Trophoblast cell (in vitro differentiated cells and primary cell): ENCODE measurements around the gene UVSSA.
"Not testable (repeated sequence)": the region's sequence is repeated elsewhere in the genome, so short reads cannot be mapped to it uniquely, and the experiment has no call there.

ENCODE experiments used
- DNase-seq, 2 donors: peaks; one replicate each; pipeline ENCODE4 v3.0.0-alpha.2; 2016
- H2AFZ ChIP-seq: 2 replicates; pipeline ENCODE4 v1.6.1; 2013; ENCODE audit warnings: low read length, moderate library complexity, mild to moderate bottlenecking; ENCODE audit not compliant: insufficient read depth, poor library complexity
- H2AK5ac ChIP-seq: 2 replicates; pipeline ENCODE4 v1.6.1; 2013; ENCODE audit warnings: mild to moderate bottlenecking, low read length
- H2BK120ac ChIP-seq: 2 replicates; pipeline ENCODE4 v1.6.1; 2013; ENCODE audit warnings: low read length, mild to moderate bottlenecking, moderate library complexity; ENCODE audit not compliant: insufficient read depth, poor library complexity
- H2BK12ac ChIP-seq: 2 replicates; pipeline ENCODE4 v1.6.1; 2013; ENCODE audit warnings: mild to moderate bottlenecking, low read length, moderate library complexity
- H2BK5ac ChIP-seq: 2 replicates; pipeline ENCODE4 v1.6.1; 2013; ENCODE audit warnings: low read length, low read depth, moderate library complexity, mild to moderate bottlenecking; ENCODE audit not compliant: poor library complexity
- H3K14ac ChIP-seq: 2 replicates; pipeline ENCODE4 v1.6.1; 2013; ENCODE audit warnings: mild to moderate bottlenecking, low read length
- H3K18ac ChIP-seq: 2 replicates; pipeline ENCODE4 v1.6.1; 2013; ENCODE audit warnings: mild to moderate bottlenecking, low read length
- H3K23ac ChIP-seq: 2 replicates; pipeline ENCODE4 v1.6.1; 2013; ENCODE audit warnings: low read length
- H3K27ac ChIP-seq: 2 replicates; pipeline ENCODE4 v1.5.1; 2013; ENCODE audit warnings: low read depth, mild to moderate bottlenecking, inconsistent platforms, low read length, moderate library complexity
- H3K27me3 ChIP-seq: 2 replicates; pipeline ENCODE4 v1.6.1; 2013; ENCODE audit warnings: inconsistent platforms, mild to moderate bottlenecking, low read length, moderate library complexity; ENCODE audit not compliant: insufficient read depth
- H3K36me3 ChIP-seq, 2 experiments: 1 replicate in 1 of 2; 2 replicates in 1 of 2; pipeline ENCODE4 v1.6.1; 2013; ENCODE audit warnings: low read length in 2 of 2, mild to moderate bottlenecking in 2 of 2, moderate library complexity in 1 of 2; ENCODE audit not compliant: insufficient read depth in 2 of 2, control insufficient read depth in 1 of 2
- H3K4ac ChIP-seq: 2 replicates; pipeline ENCODE4 v1.6.1; 2013; ENCODE audit warnings: low read depth, mild to moderate bottlenecking, low read length, moderate library complexity
- H3K4me1 ChIP-seq, 2 experiments: 1 replicate in 1 of 2; 2 replicates in 1 of 2; pipeline ENCODE4 v1.6.1; 2013; ENCODE audit warnings: low read length in 2 of 2, mild to moderate bottlenecking in 2 of 2, moderate library complexity in 1 of 2; ENCODE audit not compliant: insufficient read depth in 2 of 2, control insufficient read depth in 1 of 2
- H3K4me2 ChIP-seq: 2 replicates; pipeline ENCODE4 v1.6.1; 2013; ENCODE audit warnings: inconsistent platforms, mild to moderate bottlenecking, low read length, moderate library complexity
- H3K4me3 ChIP-seq: 2 replicates; pipeline ENCODE4 v1.5.1; 2013; ENCODE audit warnings: mild to moderate bottlenecking, low read depth, low read length, inconsistent platforms
- H3K79me1 ChIP-seq: one replicate; pipeline ENCODE4 v1.6.1; 2013; ENCODE audit warnings: low read length
- H3K79me2 ChIP-seq: 2 replicates; pipeline ENCODE4 v1.6.1; 2013; ENCODE audit warnings: low read length, mild to moderate bottlenecking; ENCODE audit not compliant: control insufficient read depth, insufficient read depth, poor library complexity
- H3K9ac ChIP-seq: 2 replicates; pipeline ENCODE4 v1.6.1; 2013; ENCODE audit warnings: mild to moderate bottlenecking, low read length
- H3K9me3 ChIP-seq: 2 replicates; pipeline ENCODE4 v1.6.1; 2013; ENCODE audit warnings: low read depth, mild to moderate bottlenecking, control low read depth, inconsistent platforms, low read length; ENCODE audit not compliant: insufficient read depth
- H4K12ac ChIP-seq: 2 replicates; pipeline ENCODE4 v1.6.1; 2013; ENCODE audit warnings: low read depth, mild to moderate bottlenecking, low read length, moderate library complexity
- H4K8ac ChIP-seq: 2 replicates; pipeline ENCODE4 v1.6.1; 2013; ENCODE audit warnings: low read depth, mild to moderate bottlenecking, low read length, moderate library complexity
- H4K91ac ChIP-seq: one replicate; pipeline ENCODE4 v1.6.1; 2013; ENCODE audit warnings: low read depth, mild to moderate bottlenecking, low read length, moderate library complexity
- WGBS: extraction: QIAGEN DNeasy Blood & Tissue Kit; methylation state at CpG from one replicate; pipeline ENCODE4 v1.1.7; 2013; ENCODE audit warnings: missing lambda C conversion rate; ENCODE audit not compliant: insufficient read length, insufficient coverage; ENCODE audit errors: extremely low coverage; 5-methylcytosine and 5-hydroxymethylcytosine counted together

The UVSSA gene

DNA sequence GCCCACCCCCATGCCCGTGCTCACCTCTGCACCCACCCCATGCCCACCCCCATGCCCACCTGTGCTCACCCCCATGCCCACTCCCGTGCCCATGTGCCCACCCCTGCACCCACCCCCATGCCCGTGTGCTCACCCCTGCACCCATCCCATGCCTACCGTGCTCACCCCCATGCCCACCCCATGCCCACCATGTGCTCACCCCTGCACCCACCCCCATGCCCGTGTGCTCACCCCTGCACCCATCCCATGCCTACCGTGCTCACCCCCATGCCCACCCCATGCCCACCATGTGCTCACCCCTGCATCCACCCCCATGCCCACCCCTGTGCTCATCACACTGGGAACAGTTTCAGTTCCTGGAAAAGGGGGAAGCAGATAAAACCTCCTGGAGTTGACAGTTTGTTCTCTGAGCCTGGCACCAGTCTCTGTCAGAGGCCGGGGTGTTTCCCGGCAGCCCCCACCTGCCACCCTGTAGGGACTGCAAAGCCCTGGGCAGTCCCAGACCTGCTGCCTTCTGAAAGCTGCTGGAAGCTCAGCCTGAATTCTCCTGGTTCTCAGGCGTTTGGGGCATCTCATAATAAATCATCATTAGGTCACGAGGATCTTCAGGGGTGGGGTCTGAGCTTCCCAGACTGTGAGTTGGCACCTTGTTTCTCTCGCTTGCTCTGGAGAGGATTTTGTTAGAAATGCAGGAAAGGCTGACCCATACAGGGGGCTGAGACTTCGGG is 13.0 kb upstream of the UVSSA start:
- H3K79me1 ChIP-seq, H4K8ac ChIP-seq, H2BK5ac ChIP-seq, H3K9me3 ChIP-seq, H3K27ac ChIP-seq, H3K18ac ChIP-seq, H2BK120ac ChIP-seq, H3K4ac ChIP-seq, H3K23ac ChIP-seq, H3K4me1 ChIP-seq, H3K27me3 ChIP-seq, H3K4me2 ChIP-seq, H4K12ac ChIP-seq, H4K91ac ChIP-seq, H3K14ac ChIP-seq, H3K4me3 ChIP-seq, DNase-seq, H2AK5ac ChIP-seq, H3K9ac ChIP-seq, H2BK12ac ChIP-seq, H2AFZ ChIP-seq, H3K79me2 ChIP-seq: not testable (repeated sequence)
- H3K36me3 ChIP-seq, result peaks cover 76 to 77% of the 10 kb centered on the region in 2 experiments
- WGBS, result no CpG with 5 or more reads among the region's 12 CpGs

- Histone ChIP-seq H2AFZ (no peak overlapping the region), H2AK5ac (no peak overlapping the region), H3K27me3 (no peaks in the 10 kb centered on the region), H3K14ac (no peak overlapping the region), H4K8ac (no peak overlapping the region), H3K79me2 (no peaks in the 10 kb centered on the region), H3K4me1 (no peaks in the 10 kb centered on the region), H3K23ac (no peak overlapping the region), H3K4me2 (no peak overlapping the region), H4K91ac (no peak overlapping the region), H3K18ac (no peak overlapping the region), H3K4me3 (no peak overlapping the region), H2BK120ac (no peak overlapping the region), H4K12ac (no peak overlapping the region), H3K9ac (no peak overlapping the region), H2BK12ac (no peak overlapping the region), H3K27ac (no peak overlapping the region), H3K9me3 (peaks cover 11% of the 10 kb centered on the region), H3K4ac (no peak overlapping the region), H3K36me3 (peaks cover 75 to 77% of the 10 kb centered on the region in 2 experiments), H2BK5ac (no peak overlapping the region), H3K79me1 (no peaks in the 10 kb centered on the region)
- DNase-seq, result no peak
- no CpG with 5 or more reads among the region's 6 CpGs for WGBS
Measured at GRCh38 chr4:1334579-1334895, 12.5 kb upstream of the UVSSA start.

DNA sequence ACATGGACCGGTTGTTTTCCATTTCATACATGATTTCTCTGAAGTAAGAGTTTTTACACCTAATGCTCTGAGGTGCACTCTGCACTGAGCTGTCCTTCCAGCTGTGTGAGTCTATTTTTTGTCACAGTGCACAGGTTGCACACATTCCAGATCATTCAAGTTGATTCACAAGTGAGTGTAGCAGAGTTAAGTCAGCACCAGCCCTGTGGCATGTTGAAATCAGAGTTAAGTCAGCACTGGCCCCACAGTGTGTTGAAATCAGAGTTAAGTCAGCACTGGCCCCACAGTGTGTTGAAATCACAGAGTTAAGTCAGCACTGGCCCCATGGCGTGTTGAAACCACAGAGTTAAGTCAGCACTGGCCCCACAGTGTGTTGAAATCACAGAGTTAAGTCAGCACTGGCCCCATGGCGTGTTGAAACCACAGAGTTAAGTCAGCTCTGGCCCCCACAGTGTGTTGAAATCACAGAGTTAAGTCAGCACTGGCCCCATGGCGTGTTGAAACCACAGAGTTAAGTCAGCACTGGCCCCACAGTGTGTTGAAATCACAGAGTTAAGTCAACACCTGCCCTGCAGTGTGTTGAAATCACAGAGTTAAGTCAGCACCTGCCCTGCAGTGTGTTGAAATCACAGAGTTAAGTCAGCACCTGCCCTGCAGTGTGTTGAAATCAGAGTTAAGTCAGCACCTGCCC is 11.7 kb upstream of the UVSSA start:
- no CpG with 5 or more reads among the region's 4 CpGs for WGBS
- DNase-seq, result peak in 1 of 2 donors; percentile 18
- H4K12ac ChIP-seq, H3K23ac ChIP-seq, H4K91ac ChIP-seq, H2BK12ac ChIP-seq, H3K18ac ChIP-seq, H3K4me1 ChIP-seq, H3K79me2 ChIP-seq, H2AFZ ChIP-seq, H2BK5ac ChIP-seq, H4K8ac ChIP-seq, H3K4me3 ChIP-seq, H3K4me2 ChIP-seq, H2BK120ac ChIP-seq, H3K14ac ChIP-seq, H3K9ac ChIP-seq, H3K27me3 ChIP-seq, H3K79me1 ChIP-seq, H3K27ac ChIP-seq, H2AK5ac ChIP-seq, H3K4ac ChIP-seq: not testable (repeated sequence)
- Histone ChIP-seq H3K36me3 (peaks cover 76 to 80% of the 10 kb centered on the region in 2 experiments), H3K9me3 (peaks cover 11% of the 10 kb centered on the region)

DNA sequence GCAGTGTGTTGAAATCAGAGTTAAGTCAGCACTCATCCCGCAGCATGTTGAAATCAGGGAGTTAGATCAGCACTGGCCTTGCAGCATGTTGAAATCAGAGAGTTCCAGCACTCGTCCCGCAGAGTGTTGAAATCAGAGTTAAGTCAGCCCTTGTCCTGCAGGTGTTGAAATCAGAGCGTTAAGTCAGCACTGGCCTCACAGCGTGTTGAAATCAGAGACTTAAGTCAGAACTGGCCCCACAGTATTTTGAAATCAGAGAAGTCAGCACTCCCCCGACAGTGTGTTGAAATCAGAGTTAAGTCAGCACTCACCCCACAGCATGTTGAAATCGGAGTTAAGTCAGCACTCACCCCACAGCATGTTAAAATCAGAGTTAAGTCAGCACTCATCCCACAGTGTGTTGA is 10.9 kb upstream of the UVSSA start:
- Histone ChIP-seq H2BK12ac (no peak overlapping the region), H3K14ac (no peak overlapping the region), H4K8ac (no peak overlapping the region), H4K91ac (no peak overlapping the region), H3K9ac (no peak overlapping the region), H2AK5ac (no peak overlapping the region), H2AFZ (no peak overlapping the region), H3K36me3 (peaks cover 77 to 82% of the 10 kb centered on the region in 2 experiments), H3K27me3 (no peaks in the 10 kb centered on the region), H2BK120ac (no peak overlapping the region), H3K4ac (no peak overlapping the region), H2BK5ac (no peak overlapping the region), H3K79me1 (no peaks in the 10 kb centered on the region), H3K79me2 (no peaks in the 10 kb centered on the region), H3K4me1 (no peaks in the 10 kb centered on the region), H3K27ac (no peak overlapping the region), H3K23ac (no peak overlapping the region), H3K9me3 (peaks cover 11% of the 10 kb centered on the region), H3K18ac (no peak overlapping the region), H3K4me3 (no peak overlapping the region), H3K4me2 (no peak overlapping the region), H4K12ac (no peak overlapping the region)
- no CpG with 5 or more reads among the region's 7 CpGs for WGBS
- peak; percentile 92 to 97 for DNase-seq
